GM23338 (cell line): ENCODE measurements around the gene RPL37A. TPM values are rescaled to one million over a fixed set of nuclear protein-coding genes. Genes with fewer than 3 reads are reported as not detected.

ENCODE experiments used
- ATAC-seq: fragments of 200-7000 bp; cut with Tn5 transposase; 3 replicates; pipeline ENCODE4 v1.9.1; 2020
- DNase-seq: peaks from one replicate; pipeline ENCODE4 v3.0.0-alpha.2; 2015; ENCODE audit warnings: low spot score
- H2AFZ ChIP-seq: fragments of 200-600 bp; sonication (generic); 2 replicates; pipeline ENCODE4 v1.8.0; 2016; ENCODE audit warnings: antibody characterized with exemption, mild to moderate bottlenecking, moderate library complexity
- H3F3A ChIP-seq: fragments of 200-600 bp; sonication (generic); replicated peaks from 2 replicates; pipeline ENCODE4 v1.8.0; 2017; ENCODE audit warnings: antibody characterized with exemption, mixed run types, low read depth
- H3K27ac ChIP-seq: fragments of 200-600 bp; sonication (generic); 2 replicates; pipeline ENCODE4 v1.6.1; 2016; ENCODE audit warnings: low read depth
- H3K27me3 ChIP-seq: fragments of 200-600 bp; sonication (generic); 2 replicates; pipeline ENCODE4 v1.8.0; 2016; ENCODE audit warnings: mild to moderate bottlenecking, mixed run types, moderate library complexity; ENCODE audit not compliant: insufficient read depth
- H3K36me3 ChIP-seq: fragments of 200-600 bp; sonication (generic); 2 replicates; pipeline ENCODE4 v1.8.0; 2016; ENCODE audit warnings: mild to moderate bottlenecking; ENCODE audit not compliant: insufficient read depth
- H3K4me1 ChIP-seq: fragments of 200-600 bp; sonication (generic); 2 replicates; pipeline ENCODE4 v1.8.0; 2016; ENCODE audit warnings: mild to moderate bottlenecking, moderate library complexity; ENCODE audit not compliant: insufficient read depth
- H3K4me2 ChIP-seq: fragments of 200-600 bp; sonication (generic); 2 replicates; pipeline ENCODE4 v1.7.1; 2017; ENCODE audit warnings: mixed run types
- H3K4me3 ChIP-seq: fragments of 200-600 bp; sonication (generic); 2 replicates; pipeline ENCODE4 v1.6.1; 2016; ENCODE audit warnings: mixed run types
- H3K79me2 ChIP-seq: fragments of 200-600 bp; sonication (generic); replicated peaks from 2 replicates; pipeline ENCODE4 v1.8.0; 2017; ENCODE audit warnings: mild to moderate bottlenecking; ENCODE audit not compliant: insufficient read depth
- H3K9me2 ChIP-seq: fragments of 200-600 bp; sonication (generic); 2 replicates; pipeline ENCODE4 v1.8.0; 2017; ENCODE audit not compliant: insufficient read depth
- H4K20me1 ChIP-seq: fragments of 200-600 bp; sonication (generic); replicated peaks from 2 replicates; pipeline ENCODE4 v1.8.0; 2017; ENCODE audit warnings: mild to moderate bottlenecking; ENCODE audit not compliant: insufficient read depth
- H3K27ac Mint-ChIP-seq: 2 replicates; pipeline ENCODE4 v1.8.0; 2020; ENCODE audit warnings: inconsistent platforms, mild to moderate bottlenecking, moderate library complexity, mixed read lengths
- H3K27me3 Mint-ChIP-seq: 3 replicates; pipeline ENCODE4 v1.8.0; 2022; ENCODE audit warnings: low read depth, mild to moderate bottlenecking, moderate library complexity, mixed read lengths, inconsistent platforms; ENCODE audit not compliant: insufficient read depth, poor library complexity
- H3K36me3 Mint-ChIP-seq: 3 replicates; pipeline ENCODE4 v1.8.0; 2021; ENCODE audit warnings: low read depth, mild to moderate bottlenecking, inconsistent platforms, moderate library complexity, mixed read lengths
- H3K4me1 Mint-ChIP-seq: 3 replicates; pipeline ENCODE4 v1.8.0; 2020; ENCODE audit warnings: mild to moderate bottlenecking, inconsistent platforms, mixed read lengths
- H3K4me3 Mint-ChIP-seq: 3 replicates; pipeline ENCODE4 v1.8.0; 2021; ENCODE audit warnings: moderate library complexity, mild to moderate bottlenecking, inconsistent platforms, mixed read lengths
- H3K9me3 Mint-ChIP-seq: 3 replicates; pipeline ENCODE4 v1.8.0; 2020; ENCODE audit warnings: moderate library complexity, mild to moderate bottlenecking, inconsistent platforms, mixed read lengths
- EZH2 ChIP-seq: fragments of 200-600 bp; sonication (generic); IDR thresholded peaks from one replicate; pipeline ENCODE4 v1.8.0; 2017; ENCODE audit warnings: antibody characterized with exemption, mild to moderate bottlenecking, low read depth; ENCODE audit not compliant: unreplicated experiment
- JUNB ChIP-seq: IDR thresholded peaks from one replicate; pipeline ENCODE4 v1.6.1; 2016; ENCODE audit warnings: antibody characterized with exemption; ENCODE audit not compliant: unreplicated experiment
- POLR2AphosphoS5 ChIP-seq: IDR thresholded peaks from 2 replicates; pipeline ENCODE4 v1.6.1; 2016; ENCODE audit warnings: antibody characterized with exemption, low read depth
- STAT1 ChIP-seq: IDR thresholded peaks from one replicate; pipeline ENCODE4 v1.6.1; 2016; ENCODE audit warnings: antibody characterized with exemption; ENCODE audit not compliant: unreplicated experiment
- ZNF331 ChIP-seq: fragments of 250-450 bp; sonication (Bioruptor Pico); IDR thresholded peaks from 2 replicates; pipeline ENCODE4 v1.5.0; 2020; ENCODE audit warnings: low read depth, mild to moderate bottlenecking, moderate library complexity
- polyA plus RNA-seq: library from polyadenylated mRNA; unstranded; fragments of >200 nt; fragmentation: Nextera tagmentation; extraction: Ambion mirVana; gene quantifications from 2 replicates; pipeline ENCODE4 v1.2.1, GENCODE V29; 2016
- total RNA-seq: library from RNA; depleted of rRNA; stranded (reverse); fragments of >200 nt; shearing (Covaris generic); gene quantifications from 2 replicates; pipeline ENCODE4 v1.2.3, GENCODE V29; 2014
- TF ChIP-seq, protein P1 (sequence below): IDR thresholded peaks from 2 replicates; pipeline ENCODE4 v1.6.1; 2016; ENCODE audit warnings: antibody characterized with exemption
- TF ChIP-seq, protein P2 (sequence below): fragments of 250-450 bp; sonication (Bioruptor Pico); IDR thresholded peaks from 2 replicates; pipeline ENCODE4 v1.5.0; 2020; ENCODE audit warnings: mild to moderate bottlenecking, moderate library complexity
- TF ChIP-seq, protein P3 (sequence below), 2 experiments: fragments of 200-600 bp in 1 of 2; sonication (generic) in 1 of 2; conservative IDR thresholded peaks; 2 replicates each; pipeline versions ENCODE4 v1.5.1 to v1.6.1; 2016 to 2017; ENCODE audit warnings: antibody characterized with exemption in 2 of 2, low read depth in 2 of 2, mild to moderate bottlenecking in 2 of 2, moderate library complexity in 1 of 2
- TF ChIP-seq, protein P4 (sequence below): IDR thresholded peaks from one replicate; pipeline ENCODE4 v1.6.1; 2018; ENCODE audit warnings: antibody characterized with exemption; ENCODE audit not compliant: unreplicated experiment

Gene RPL37A
- total and polyA plus RNA-seq, 2 experiments from 2014 or later, result 1,118 to 5,036 TPM

DNA sequence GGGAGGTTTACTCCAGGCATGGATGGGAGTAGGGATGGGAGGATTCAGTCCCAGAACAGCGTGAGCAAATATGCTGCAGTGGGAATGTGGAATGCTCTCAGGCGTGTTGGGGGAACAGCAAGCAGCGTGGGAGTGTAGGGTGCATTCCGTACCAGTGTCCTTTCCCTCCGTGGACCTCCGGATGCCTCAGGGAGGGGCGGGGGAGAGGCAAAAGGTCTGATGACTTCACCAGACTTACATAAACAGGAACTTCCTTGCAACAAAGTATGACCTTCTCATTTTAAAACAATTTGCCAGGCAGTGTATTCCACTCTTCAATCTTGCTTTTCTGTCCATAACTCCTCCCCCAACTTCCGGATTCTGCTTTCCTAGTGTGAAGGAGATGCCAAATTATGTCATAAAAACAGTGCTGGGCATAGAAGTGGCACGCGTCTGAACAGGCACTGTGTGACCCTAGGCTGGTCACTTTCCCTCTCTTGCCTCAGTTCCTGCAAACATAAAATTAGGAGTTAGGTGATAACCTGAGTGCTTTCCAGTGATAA, 36.9 kb downstream of the RPL37A start (continued):
- no peak for TF ChIP-seq STAT1

DNA sequence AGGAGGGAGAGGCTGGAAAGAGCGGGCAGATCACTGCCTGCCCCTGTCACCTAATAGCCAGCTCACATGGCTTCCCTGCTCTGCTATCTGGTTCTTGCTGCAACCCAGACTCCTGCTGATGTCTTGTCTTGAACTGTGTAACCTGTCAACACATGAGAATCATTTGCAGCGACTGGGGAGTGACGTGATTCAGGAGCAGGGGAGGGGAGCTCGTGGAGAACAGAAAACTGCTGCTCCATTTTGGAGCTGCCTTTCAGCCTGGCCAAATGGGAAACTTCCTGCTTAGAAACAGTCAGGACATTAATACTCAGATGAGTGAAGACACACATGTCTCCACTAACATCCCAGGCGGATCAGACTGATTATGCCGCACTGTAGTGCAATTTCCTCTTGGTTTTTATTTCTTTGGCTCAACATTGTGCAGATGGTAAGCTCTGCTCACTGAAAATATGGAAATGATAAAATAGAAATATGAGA, 38.1 kb downstream of the RPL37A start:
- Histone ChIP-seq H3K4me3 (no peak overlapping the region), H3K4me2 (no peak overlapping the region), H3K9me2 (no peaks in the 10 kb centered on the region), H3K27me3 (no peaks in the 10 kb centered on the region), H3K79me2 (no peaks in the 10 kb centered on the region), H3F3A (0 out of 2 replicates have a peak, but pooled peaks cover 4% of the 10 kb centered on the region), H3K4me1 (no peaks in the 10 kb centered on the region), H2AFZ (no peak overlapping the region), H3K27ac (no peak overlapping the region), H4K20me1 (no peaks in the 10 kb centered on the region), H3K36me3 (no peaks in the 10 kb centered on the region)
- Mint-ChIP-seq H3K27me3 (peaks cover 6% of the 10 kb centered on the region), H3K36me3 (no peaks in the 10 kb centered on the region), H3K4me3 (no peak overlapping the region), H3K27ac (no peak overlapping the region), H3K9me3 (no peaks in the 10 kb centered on the region; the same call in 2 of the 3 replicates), H3K4me1 (peaks cover 20% of the 10 kb centered on the region)
- TF ChIP-seq POLR2AphosphoS5, result no peak
- TF ChIP-seq, protein P1, sequence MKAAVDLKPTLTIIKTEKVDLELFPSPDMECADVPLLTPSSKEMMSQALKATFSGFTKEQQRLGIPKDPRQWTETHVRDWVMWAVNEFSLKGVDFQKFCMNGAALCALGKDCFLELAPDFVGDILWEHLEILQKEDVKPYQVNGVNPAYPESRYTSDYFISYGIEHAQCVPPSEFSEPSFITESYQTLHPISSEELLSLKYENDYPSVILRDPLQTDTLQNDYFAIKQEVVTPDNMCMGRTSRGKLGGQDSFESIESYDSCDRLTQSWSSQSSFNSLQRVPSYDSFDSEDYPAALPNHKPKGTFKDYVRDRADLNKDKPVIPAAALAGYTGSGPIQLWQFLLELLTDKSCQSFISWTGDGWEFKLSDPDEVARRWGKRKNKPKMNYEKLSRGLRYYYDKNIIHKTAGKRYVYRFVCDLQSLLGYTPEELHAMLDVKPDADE, result no peak
- no peak for TF ChIP-seq ZNF331 (CRISPR knock-in tag)
- TF ChIP-seq, protein P2, sequence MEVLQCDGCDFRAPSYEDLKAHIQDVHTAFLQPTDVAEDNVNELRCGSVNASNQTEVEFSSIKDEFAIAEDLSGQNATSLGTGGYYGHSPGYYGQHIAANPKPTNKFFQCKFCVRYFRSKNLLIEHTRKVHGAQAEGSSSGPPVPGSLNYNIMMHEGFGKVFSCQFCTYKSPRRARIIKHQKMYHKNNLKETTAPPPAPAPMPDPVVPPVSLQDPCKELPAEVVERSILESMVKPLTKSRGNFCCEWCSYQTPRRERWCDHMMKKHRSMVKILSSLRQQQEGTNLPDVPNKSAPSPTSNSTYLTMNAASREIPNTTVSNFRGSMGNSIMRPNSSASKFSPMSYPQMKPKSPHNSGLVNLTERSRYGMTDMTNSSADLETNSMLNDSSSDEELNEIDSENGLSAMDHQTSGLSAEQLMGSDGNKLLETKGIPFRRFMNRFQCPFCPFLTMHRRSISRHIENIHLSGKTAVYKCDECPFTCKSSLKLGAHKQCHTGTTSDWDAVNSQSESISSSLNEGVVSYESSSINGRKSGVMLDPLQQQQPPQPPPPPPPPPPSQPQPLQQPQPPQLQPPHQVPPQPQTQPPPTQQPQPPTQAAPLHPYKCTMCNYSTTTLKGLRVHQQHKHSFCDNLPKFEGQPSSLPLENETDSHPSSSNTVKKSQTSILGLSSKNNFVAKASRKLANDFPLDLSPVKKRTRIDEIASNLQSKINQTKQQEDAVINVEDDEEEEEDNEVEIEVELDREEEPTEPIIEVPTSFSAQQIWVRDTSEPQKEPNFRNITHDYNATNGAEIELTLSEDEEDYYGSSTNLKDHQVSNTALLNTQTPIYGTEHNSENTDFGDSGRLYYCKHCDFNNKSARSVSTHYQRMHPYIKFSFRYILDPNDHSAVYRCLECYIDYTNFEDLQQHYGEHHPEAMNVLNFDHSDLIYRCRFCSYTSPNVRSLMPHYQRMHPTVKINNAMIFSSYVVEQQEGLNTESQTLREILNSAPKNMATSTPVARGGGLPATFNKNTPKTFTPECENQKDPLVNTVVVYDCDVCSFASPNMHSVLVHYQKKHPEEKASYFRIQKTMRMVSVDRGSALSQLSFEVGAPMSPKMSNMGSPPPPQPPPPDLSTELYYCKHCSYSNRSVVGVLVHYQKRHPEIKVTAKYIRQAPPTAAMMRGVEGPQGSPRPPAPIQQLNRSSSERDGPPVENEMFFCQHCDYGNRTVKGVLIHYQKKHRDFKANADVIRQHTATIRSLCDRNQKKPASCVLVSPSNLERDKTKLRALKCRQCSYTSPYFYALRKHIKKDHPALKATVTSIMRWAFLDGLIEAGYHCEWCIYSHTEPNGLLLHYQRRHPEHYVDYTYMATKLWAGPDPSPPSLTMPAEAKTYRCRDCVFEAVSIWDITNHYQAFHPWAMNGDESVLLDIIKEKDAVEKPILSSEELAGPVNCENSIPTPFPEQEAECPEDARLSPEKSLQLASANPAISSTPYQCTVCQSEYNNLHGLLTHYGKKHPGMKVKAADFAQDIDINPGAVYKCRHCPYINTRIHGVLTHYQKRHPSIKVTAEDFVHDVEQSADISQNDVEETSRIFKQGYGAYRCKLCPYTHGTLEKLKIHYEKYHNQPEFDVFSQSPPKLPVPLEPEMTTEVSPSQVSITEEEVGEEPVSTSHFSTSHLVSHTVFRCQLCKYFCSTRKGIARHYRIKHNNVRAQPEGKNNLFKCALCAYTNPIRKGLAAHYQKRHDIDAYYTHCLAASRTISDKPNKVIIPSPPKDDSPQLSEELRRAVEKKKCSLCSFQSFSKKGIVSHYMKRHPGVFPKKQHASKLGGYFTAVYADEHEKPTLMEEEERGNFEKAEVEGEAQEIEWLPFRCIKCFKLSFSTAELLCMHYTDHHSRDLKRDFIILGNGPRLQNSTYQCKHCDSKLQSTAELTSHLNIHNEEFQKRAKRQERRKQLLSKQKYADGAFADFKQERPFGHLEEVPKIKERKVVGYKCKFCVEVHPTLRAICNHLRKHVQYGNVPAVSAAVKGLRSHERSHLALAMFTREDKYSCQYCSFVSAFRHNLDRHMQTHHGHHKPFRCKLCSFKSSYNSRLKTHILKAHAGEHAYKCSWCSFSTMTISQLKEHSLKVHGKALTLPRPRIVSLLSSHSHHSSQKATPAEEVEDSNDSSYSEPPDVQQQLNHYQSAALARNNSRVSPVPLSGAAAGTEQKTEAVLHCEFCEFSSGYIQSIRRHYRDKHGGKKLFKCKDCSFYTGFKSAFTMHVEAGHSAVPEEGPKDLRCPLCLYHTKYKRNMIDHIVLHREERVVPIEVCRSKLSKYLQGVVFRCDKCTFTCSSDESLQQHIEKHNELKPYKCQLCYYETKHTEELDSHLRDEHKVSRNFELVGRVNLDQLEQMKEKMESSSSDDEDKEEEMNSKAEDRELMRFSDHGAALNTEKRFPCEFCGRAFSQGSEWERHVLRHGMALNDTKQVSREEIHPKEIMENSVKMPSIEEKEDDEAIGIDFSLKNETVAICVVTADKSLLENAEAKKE (CRISPR knock-in tag), result no peak
- TF ChIP-seq, protein P3, sequence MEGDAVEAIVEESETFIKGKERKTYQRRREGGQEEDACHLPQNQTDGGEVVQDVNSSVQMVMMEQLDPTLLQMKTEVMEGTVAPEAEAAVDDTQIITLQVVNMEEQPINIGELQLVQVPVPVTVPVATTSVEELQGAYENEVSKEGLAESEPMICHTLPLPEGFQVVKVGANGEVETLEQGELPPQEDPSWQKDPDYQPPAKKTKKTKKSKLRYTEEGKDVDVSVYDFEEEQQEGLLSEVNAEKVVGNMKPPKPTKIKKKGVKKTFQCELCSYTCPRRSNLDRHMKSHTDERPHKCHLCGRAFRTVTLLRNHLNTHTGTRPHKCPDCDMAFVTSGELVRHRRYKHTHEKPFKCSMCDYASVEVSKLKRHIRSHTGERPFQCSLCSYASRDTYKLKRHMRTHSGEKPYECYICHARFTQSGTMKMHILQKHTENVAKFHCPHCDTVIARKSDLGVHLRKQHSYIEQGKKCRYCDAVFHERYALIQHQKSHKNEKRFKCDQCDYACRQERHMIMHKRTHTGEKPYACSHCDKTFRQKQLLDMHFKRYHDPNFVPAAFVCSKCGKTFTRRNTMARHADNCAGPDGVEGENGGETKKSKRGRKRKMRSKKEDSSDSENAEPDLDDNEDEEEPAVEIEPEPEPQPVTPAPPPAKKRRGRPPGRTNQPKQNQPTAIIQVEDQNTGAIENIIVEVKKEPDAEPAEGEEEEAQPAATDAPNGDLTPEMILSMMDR (conservative IDR thresholded peaks at IDR 0.05; ENCODE audit: low read depth in 2 of 2), result no peak
- TF ChIP-seq, protein P4, sequence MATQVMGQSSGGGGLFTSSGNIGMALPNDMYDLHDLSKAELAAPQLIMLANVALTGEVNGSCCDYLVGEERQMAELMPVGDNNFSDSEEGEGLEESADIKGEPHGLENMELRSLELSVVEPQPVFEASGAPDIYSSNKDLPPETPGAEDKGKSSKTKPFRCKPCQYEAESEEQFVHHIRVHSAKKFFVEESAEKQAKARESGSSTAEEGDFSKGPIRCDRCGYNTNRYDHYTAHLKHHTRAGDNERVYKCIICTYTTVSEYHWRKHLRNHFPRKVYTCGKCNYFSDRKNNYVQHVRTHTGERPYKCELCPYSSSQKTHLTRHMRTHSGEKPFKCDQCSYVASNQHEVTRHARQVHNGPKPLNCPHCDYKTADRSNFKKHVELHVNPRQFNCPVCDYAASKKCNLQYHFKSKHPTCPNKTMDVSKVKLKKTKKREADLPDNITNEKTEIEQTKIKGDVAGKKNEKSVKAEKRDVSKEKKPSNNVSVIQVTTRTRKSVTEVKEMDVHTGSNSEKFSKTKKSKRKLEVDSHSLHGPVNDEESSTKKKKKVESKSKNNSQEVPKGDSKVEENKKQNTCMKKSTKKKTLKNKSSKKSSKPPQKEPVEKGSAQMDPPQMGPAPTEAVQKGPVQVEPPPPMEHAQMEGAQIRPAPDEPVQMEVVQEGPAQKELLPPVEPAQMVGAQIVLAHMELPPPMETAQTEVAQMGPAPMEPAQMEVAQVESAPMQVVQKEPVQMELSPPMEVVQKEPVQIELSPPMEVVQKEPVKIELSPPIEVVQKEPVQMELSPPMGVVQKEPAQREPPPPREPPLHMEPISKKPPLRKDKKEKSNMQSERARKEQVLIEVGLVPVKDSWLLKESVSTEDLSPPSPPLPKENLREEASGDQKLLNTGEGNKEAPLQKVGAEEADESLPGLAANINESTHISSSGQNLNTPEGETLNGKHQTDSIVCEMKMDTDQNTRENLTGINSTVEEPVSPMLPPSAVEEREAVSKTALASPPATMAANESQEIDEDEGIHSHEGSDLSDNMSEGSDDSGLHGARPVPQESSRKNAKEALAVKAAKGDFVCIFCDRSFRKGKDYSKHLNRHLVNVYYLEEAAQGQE, result no peak
- TF ChIP-seq STAT1, result no peak
- no peak for TF ChIP-seq EZH2
- TF ChIP-seq JUNB, result no peak
- ATAC-seq (no peak), DNase-seq (no peak)
